WTC11 (cell line): ENCODE results near the gene ARHGAP25. TPM values are rescaled to one million over a fixed set of nuclear protein-coding genes. Genes with fewer than 3 reads are reported as not detected.

Experiments used
- ATAC-seq: fragments of 200-7000 bp; cut with Tn5 transposase; 2 replicates; pipeline ENCODE4 v1.10.0; 2021; ENCODE audit warnings: mild to moderate bottlenecking, moderate library complexity
- CTCF ChIA-PET: fragments of 300-600 bp; sonication (Branson Sonifier 250); formaldehyde crosslinking; loops from one replicate; lab custom pipeline; 2021; ENCODE audit warnings: antibody characterized with exemption; lab: Charles Lee
- POLR2A ChIA-PET: fragments of 350-600 bp; sonication (Branson Sonifier 250); formaldehyde crosslinking; loops from one replicate; lab custom pipeline; 2021; ENCODE audit warnings: antibody characterized with exemption; lab: Charles Lee
- DNase-seq: peaks from one replicate; pipeline ENCODE4 v3.0.0; 2021; ENCODE audit warnings: low spot score
- H3K27ac Mint-ChIP-seq: 2 replicates; pipeline ENCODE4 v1.8.0; 2021; ENCODE audit warnings: mixed read lengths
- H3K27me3 Mint-ChIP-seq: 2 replicates; pipeline ENCODE4 v1.8.0; 2021; ENCODE audit warnings: low read depth, mild to moderate bottlenecking, moderate library complexity, mixed read lengths
- H3K36me3 Mint-ChIP-seq: 2 replicates; pipeline ENCODE4 v1.8.0; 2021; ENCODE audit warnings: mixed read lengths
- H3K4me1 Mint-ChIP-seq: 2 replicates; pipeline ENCODE4 v1.8.0; 2022; ENCODE audit warnings: mixed read lengths
- H3K4me3 Mint-ChIP-seq: 2 replicates; pipeline ENCODE4 v1.8.0; 2021; ENCODE audit warnings: mild to moderate bottlenecking, moderate library complexity, mixed read lengths
- H3K9me3 Mint-ChIP-seq: 2 replicates; pipeline ENCODE4 v1.8.0; 2021; ENCODE audit warnings: mixed read lengths
- AFF4 ChIP-seq: sonication (generic); formaldehyde crosslinking; IDR thresholded peaks from 2 replicates; pipeline ENCODE4 v1.8.1; 2023; ENCODE audit warnings: mild to moderate bottlenecking, missing genetic modification reagents, borderline replicate concordance
- AR ChIP-seq: fragments of 250-450 bp; sonication (Bioruptor Pico); IDR thresholded peaks from 2 replicates; pipeline ENCODE4 v1.9.0; 2021; ENCODE audit warnings: mild to moderate bottlenecking
- GRHL2 ChIP-seq: fragments of 250-450 bp; sonication (Bioruptor Pico); IDR thresholded peaks from 2 replicates; pipeline ENCODE4 v1.8.0; 2022; ENCODE audit warnings: mild to moderate bottlenecking, moderate library complexity; ENCODE audit not compliant: insufficient replicate concordance, severe bottlenecking
- GTF2I ChIP-seq: fragments of 250-450 bp; sonication (Bioruptor Pico); conservative IDR thresholded peaks from 2 replicates; pipeline ENCODE4 v1.4.0; 2021; ENCODE audit warnings: mild to moderate bottlenecking
- HMGA2 ChIP-seq: fragments of 250-450 bp; sonication (Bioruptor Pico); IDR thresholded peaks from 2 replicates; pipeline ENCODE4 v1.4.0; 2021; ENCODE audit warnings: mild to moderate bottlenecking, moderate library complexity
- JUN ChIP-seq: sonication (generic); formaldehyde crosslinking; IDR thresholded peaks from 2 replicates; pipeline ENCODE4 v1.8.0; 2023; ENCODE audit warnings: mild to moderate bottlenecking, missing genetic modification reagents
- OVOL2 ChIP-seq: fragments of 250-450 bp; sonication (Bioruptor Pico); IDR thresholded peaks from 2 replicates; pipeline ENCODE4 v1.9.0; 2021; ENCODE audit warnings: mild to moderate bottlenecking, borderline replicate concordance
- PRRX2 ChIP-seq: fragments of 250-450 bp; sonication (Bioruptor Pico); IDR thresholded peaks from 2 replicates; pipeline ENCODE4 v1.8.0; 2021; ENCODE audit warnings: mild to moderate bottlenecking
- RORB ChIP-seq: fragments of 250-450 bp; sonication (Bioruptor Pico); IDR thresholded peaks from 2 replicates; pipeline ENCODE4 v1.9.0; 2021; ENCODE audit warnings: mild to moderate bottlenecking
- TEAD1 ChIP-seq: sonication (generic); formaldehyde crosslinking; IDR thresholded peaks from 2 replicates; pipeline ENCODE4 v1.8.0; 2022; ENCODE audit warnings: mild to moderate bottlenecking, missing genetic modification reagents
- ZBTB43 ChIP-seq: sonication (generic); formaldehyde crosslinking; IDR thresholded peaks from 2 replicates; pipeline ENCODE4 v1.8.1; 2023; ENCODE audit warnings: mild to moderate bottlenecking, missing genetic modification reagents
- ZMAT4 ChIP-seq: fragments of 250-450 bp; sonication (Bioruptor Pico); IDR thresholded peaks from 2 replicates; pipeline ENCODE4 v1.9.0; 2021; ENCODE audit warnings: mild to moderate bottlenecking
- ZNF317 ChIP-seq: sonication (generic); formaldehyde crosslinking; IDR thresholded peaks from 2 replicates; pipeline ENCODE4 v1.8.1; 2023; ENCODE audit warnings: low read depth, mild to moderate bottlenecking, moderate library complexity, missing genetic modification reagents, borderline replicate concordance
- ZNF512 ChIP-seq: sonication (generic); formaldehyde crosslinking; IDR thresholded peaks from 2 replicates; pipeline ENCODE4 v1.8.1; 2022; ENCODE audit warnings: missing genetic modification reagents, borderline replicate concordance
- total RNA-seq: library from RNA; stranded (reverse); gene quantifications from 3 replicates; pipeline ENCODE4 v1.2.3, GENCODE V29; 2021
- TF ChIP-seq, protein P1 (sequence below): sonication (generic); formaldehyde crosslinking; IDR thresholded peaks from 2 replicates; pipeline ENCODE4 v1.8.0; 2023; ENCODE audit warnings: missing genetic modification reagents
- TF ChIP-seq, protein P2 (sequence below): sonication (generic); formaldehyde crosslinking; IDR thresholded peaks from 2 replicates; pipeline ENCODE4 v1.8.0; 2022; ENCODE audit warnings: mild to moderate bottlenecking, missing genetic modification reagents

The ARHGAP25 gene
- total RNA-seq, 1 experiment from 2014 or later, result 2.9 TPM

DNA sequence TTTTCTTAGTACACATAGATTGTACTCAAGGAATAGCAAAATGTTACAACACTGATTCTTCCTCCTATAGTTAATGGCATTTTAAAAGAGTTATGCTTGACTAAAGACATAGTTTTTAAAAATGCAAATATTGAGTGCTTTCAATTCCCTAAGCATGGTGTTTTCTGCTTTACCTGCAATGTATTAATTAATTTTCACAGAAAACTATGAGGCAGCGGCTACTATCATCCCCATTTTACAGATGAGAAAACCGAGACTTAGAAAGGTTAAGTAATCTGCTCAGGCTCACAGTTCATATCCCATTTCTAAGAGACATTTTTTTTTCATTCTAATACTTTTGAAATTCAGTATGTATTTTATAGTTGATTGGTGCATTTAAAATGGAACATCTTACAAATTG lies 98.6 kb downstream of the ARHGAP25 start (continued):
- TF ChIP-seq PRRX2 (CRISPR knock-in tag) (no peak), TEAD1 (no peak), RORB (CRISPR knock-in tag) (no peak), ZNF512 (CRISPR knock-in tag) (no peak), ZMAT4 (CRISPR knock-in tag) (no peak), JUN (no peak), ZNF317 (no peak), OVOL2 (no peak)

DNA sequence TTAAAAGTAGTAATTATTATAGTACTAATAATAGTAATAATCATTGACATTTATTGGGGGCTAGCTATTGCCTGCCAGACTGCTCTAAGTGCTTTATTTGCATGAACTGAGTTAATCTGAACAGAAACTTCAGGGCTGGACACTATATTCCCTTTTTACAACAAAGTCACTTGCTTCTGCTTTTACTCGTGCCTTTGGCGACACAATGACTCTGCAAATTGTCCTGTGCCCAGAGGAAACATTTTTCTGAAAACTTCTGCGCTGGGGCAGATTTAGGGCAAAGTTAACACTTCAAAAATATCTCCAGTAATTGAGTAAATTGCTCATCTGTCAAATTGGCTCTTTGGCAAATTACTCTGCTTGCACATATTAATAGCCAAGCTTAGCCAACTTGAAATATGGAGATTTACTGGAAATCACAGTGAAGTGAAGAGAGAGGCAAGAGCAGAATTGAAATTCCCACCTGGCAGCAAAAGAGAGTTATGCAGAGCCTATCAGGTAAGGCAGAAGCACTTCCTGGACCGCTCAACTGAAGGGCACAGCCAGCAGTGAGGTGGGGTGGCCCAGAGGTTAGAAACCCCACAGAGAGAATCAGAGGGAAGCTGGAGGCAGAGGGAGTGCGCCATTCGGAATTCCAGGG lies 100.2 kb downstream of the ARHGAP25 start:
- no peak overlapping the region for H3K4me3 Mint-ChIP-seq
- H3K9me3 Mint-ChIP-seq, result peaks cover 8% of the 10 kb centered on the region
- ChIA-PET CTCF (interaction anchor here (0.6 to 6.3 kb wide), 3 partner anchors 69 to 372 kb away, joined by 4 to 71 read pairs (median 5); no protein-coding TSS in a partner anchor), POLR2A (no interaction called here)
- H3K27ac Mint-ChIP-seq, result no peak overlapping the region
- DNase-seq, result no peak
- TF ChIP-seq AFF4 (CRISPR knock-in tag), result no peak
- TF ChIP-seq HMGA2, result no peak
- TF ChIP-seq, protein P1, sequence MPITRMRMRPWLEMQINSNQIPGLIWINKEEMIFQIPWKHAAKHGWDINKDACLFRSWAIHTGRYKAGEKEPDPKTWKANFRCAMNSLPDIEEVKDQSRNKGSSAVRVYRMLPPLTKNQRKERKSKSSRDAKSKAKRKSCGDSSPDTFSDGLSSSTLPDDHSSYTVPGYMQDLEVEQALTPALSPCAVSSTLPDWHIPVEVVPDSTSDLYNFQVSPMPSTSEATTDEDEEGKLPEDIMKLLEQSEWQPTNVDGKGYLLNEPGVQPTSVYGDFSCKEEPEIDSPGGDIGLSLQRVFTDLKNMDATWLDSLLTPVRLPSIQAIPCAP, result no peak
- no peak for TF ChIP-seq GTF2I (CRISPR knock-in tag)
- TF ChIP-seq, protein P2, sequence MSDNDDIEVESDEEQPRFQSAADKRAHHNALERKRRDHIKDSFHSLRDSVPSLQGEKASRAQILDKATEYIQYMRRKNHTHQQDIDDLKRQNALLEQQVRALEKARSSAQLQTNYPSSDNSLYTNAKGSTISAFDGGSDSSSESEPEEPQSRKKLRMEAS (CRISPR knock-in tag), result no peak
- no peak for TF ChIP-seq ZBTB43 (CRISPR knock-in tag)
- TF ChIP-seq GRHL2 (CRISPR knock-in tag), result no peak
- TF ChIP-seq AR (CRISPR knock-in tag), result no peak
- no peak for TF ChIP-seq PRRX2 (CRISPR knock-in tag)
- peaks cover 5% of the 10 kb centered on the region; the same call in 1 of the 2 replicates for H3K4me1 Mint-ChIP-seq
- ATAC-seq, result no peak
- H3K36me3 Mint-ChIP-seq, result peaks cover 7% of the 10 kb centered on the region
- no peaks in the 10 kb centered on the region for H3K27me3 Mint-ChIP-seq
